NCI-H187 treated with DMSO at 0.1 percent for 48 hours (cell line): ENCODE measurements around the gene CD164L2.
"Not testable (repeated sequence)": the region's sequence is repeated elsewhere in the genome, so short reads cannot be mapped to it uniquely, and the experiment has no call there.

Experiments used
- DNase-seq: peaks from one replicate; lab custom pipeline; 2025; lab: John Stamatoyannopoulos, UW

Gene CD164L2

GRCh38 chr1:27383039-27383605 is at the start of gene CD164L2:
Gene CD164L2 (minus strand): TSS chr1:27383333. CDS start chr1:27383239, 94 bp downstream.
- no peak for DNase-seq

GRCh38 chr1:27432725-27433124 is 49.6 kb upstream of the CD164L2 start:
- DNase-seq, result not testable (repeated sequence)

DNA sequence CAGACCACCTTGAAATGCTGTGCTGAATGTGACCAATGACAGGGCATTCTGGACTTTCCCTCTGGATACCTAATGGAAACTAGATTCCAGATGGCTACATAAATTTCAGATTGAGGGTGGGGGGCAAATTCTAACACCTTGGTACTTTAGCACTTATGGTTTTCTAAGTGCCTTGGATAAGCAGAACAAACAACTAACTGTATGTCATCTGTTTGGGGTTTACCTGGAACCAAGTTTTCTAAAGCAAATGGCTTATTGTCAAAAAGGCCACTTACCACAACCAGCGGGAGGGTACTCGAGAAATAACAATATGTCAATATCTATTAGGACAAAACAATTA is 48.4 kb upstream of the CD164L2 start:
- DNase-seq, result no peak

DNA sequence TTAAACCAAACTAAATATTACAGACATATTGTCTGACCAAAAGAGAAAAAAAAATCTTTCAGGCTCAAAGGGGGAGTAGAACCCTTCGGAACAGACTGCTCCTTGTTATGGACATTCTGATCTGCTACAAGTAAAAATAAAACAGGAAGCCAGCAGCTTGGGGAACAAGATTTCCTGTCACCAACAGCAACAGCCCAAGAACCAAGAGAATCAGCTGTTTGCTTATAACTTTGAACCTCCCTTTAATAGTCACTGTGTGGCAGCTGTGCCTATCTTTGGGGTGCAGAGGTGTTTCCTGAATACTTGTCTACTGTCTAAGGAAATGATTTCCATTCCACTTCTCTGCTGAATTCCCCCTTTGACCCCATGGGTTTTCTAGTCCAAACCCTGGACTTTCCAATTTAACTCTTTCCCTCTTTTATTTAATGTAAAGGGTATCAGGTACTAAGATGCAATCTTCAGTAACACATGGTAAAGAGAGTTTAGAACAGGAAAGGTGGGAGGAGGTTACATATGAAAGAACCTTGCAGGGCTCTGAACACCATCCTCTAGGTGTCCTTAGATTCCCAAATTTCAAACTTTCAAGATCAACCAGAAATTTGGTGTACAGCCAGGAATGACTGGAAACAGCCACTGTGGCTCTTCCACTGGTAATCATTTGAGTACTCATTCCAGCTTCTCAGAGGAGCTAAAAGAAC is 47.9 kb upstream of the CD164L2 start:
- no peak for DNase-seq

GRCh38 chr1:27429029-27429425 is 45.9 kb upstream of the CD164L2 start:
- DNase-seq, result no peak

DNA sequence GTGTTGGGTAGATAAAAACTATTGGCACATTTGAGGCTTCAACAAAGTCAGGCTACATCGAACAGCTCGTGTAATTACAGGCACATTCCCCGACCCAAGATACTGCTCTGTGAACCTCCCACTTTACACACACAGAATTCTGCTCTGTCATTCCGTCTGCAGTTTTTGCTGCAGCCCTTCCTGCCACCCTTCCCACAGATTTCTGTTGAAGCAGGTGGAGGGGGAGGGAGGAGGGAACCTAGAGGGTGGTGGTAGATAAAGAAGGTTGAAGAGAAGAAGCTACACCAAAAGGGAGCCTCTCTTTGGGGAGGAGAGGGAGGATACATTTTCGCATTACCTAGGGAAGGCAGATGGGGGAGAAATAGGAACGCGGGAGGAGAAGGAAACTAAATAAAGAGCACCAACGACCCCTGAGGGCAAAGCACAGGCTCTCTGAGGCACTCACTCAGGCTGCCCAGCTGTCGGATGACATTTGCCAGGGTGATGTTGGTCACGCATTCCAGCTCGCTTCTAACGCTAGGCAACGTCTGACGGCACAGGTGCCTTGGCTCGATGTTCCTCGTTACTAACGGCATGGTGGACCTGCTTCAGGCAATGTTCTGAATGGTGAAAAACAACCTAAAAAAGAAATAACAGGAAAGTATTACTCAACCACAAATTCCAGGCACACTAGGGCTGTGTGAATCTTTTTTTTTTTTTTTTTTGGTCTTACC is 45.3 kb upstream of the CD164L2 start:
- no peak for DNase-seq

DNA sequence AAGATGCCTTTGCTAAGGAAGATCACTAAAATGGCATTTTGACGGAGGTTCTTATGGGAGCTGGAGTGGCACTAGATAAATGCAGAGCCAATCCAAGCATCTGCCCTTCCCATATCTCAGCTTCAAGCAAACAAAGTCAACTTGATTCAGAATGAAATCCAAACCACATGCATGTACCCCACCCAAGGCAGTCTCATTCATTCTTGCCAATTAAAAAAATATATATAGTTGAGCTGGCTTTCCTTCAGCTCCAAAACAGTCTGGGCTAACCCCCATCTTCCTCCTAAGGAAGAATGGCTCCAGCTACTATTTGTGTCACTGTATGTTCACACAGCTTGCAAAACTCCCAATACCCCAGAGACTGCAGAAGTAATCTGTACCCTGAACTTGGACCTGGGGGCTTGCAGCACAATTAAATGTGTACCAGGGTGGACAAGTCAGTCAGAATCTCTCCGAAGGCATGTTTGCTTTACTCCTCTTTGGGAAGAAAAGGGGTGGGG is 44.7 kb upstream of the CD164L2 start:
- no peak for DNase-seq

DNA sequence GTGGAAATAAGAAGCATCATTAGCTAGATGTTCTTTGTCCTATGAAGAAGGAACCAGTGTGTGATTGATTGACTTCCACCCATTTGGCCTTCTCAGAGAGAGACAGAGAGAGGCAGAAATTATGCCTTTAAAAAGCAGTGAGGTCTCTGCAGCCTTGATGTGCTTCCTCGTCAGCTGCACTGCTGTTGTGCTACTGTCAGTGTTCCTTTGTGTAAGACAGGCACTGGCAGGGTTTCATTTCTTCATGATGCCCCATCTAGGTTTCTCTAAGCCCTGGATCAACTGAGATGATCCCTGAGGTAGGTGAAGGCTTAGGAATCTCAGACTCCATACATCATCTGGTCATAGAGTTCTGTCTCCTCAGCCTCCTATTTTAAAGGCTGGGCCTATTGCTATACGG is 44.2 kb upstream of the CD164L2 start:
- DNase-seq, result no peak

DNA sequence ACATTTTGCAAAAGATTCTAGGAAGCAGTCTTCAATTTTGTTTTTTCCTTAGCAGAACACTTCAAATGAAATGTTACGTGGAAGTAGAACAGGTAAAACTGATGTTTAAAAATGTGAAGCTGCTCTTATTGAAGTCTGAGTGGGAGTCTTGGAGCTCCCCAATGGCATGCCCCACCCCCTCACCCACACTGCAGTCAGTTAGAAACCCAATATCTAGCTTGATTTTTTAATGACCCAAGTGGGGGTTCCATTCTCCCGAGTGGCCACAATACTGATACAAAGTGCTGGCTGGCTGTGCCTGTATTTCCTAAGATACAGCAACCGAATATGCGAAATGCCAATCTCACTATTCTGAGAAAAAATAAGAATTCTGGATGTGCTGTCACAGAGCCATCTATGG is 40.6 kb upstream of the CD164L2 start:
- DNase-seq, result no peak

GRCh38 chr1:27418326-27419185 is 35.4 kb upstream of the CD164L2 start:
- no peak for DNase-seq

GRCh38 chr1:27417713-27418112 is 34.6 kb upstream of the CD164L2 start:
- DNase-seq, result no peak

DNA sequence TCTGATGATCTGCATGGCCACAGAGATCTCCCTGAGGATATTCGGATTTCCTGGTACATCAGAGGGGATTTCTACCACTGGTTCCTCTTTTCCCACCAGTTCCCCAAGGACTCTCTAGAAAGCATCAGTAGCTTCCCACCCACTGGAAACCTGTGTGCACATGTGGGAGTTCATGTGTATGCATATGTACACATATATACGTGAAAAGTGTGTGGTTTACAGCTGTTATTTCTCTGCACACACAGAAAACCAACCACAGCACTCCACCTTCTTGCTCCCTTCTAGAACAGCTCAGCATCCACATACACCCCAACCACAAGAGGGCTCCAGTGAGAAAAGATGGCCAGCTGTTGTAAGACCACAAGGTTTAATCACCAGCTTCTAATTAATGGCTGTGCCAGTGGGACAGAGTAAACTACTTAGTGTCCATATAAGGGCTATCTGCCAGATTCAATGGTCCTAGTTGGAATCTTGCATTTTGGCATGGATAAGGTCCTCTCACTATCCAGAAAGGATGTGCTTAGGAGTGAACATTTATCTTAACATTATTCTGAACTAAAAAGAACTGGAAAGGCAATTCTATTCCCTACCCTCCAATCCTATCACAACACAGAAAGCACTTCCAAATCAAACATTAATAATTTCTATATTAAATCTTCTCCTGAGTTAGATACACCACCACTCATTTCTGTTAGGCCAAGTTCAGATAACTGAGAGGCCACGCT is 33.4 kb upstream of the CD164L2 start:
- DNase-seq, result no peak

DNA sequence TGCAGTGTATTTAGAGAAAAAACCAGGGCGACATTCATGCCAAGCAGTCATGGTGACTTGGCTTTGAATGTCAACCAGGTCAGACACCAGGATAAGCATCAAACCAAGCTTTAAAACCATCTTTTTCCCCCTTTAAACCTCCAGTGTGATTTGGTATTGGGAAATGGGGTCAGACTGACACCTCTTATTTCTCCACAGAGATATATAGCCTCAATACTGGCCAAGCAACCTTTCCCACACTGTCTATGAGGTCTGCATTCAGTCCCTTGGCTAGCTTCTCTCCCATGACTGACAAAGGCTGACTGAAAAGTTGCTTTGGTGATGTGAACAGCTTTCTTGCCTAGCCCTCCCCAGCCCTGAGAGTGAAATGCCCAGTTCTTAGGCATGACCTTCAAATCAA is 31.0 kb upstream of the CD164L2 start:
- no peak for DNase-seq

GRCh38 chr1:27413004-27413403 is 29.9 kb upstream of the CD164L2 start:
- no peak for DNase-seq

GRCh38 chr1:27412502-27412901 is 29.4 kb upstream of the CD164L2 start:
- DNase-seq, result no peak

DNA sequence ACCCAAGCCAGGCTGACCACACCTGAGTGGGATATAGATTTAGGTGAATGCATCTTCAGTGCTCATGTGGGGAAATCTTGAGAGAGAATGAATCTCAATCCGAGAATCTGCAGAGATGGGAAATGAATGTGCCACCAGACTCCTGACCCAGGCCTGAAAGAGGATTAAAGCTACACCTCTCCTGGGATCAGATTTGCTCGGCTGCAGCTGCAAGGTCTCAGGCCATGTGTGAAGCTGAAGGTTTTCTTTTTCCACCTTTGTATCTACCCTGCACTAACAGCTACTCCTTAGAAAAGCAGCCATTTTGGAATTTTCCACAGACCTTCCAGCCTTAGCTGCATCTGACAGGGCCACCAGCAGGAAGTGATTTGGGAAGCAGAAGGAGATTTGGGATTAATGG is 27.6 kb upstream of the CD164L2 start:
- no peak for DNase-seq

- DNase-seq, result no peak
Measured at GRCh38 chr1:27409669-27410068, 26.5 kb upstream of the CD164L2 start.

GRCh38 chr1:27408151-27408550 is 25.0 kb upstream of the CD164L2 start:
- no peak for DNase-seq

DNA sequence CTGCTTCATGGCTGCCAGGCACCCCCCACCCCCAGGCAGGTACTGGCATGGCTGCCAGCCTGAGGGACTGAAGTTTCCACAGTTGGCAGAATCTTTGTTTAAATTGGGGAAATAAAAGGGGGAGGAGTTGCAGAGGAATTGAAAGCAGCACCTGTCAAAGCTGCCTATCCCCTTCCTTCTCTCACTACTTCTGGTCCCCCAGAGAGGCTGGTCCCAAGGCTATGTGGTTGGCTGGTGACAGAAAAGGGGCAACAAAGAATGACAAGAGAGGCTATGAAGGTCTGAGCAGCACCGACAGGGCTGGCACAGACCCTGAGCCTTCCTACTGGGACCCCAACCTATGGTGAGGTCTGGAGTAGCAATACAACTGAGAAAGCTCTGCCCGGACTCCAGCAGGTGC is 23.7 kb upstream of the CD164L2 start:
- not testable (repeated sequence) for DNase-seq

GRCh38 chr1:27406362-27406680 is 23.2 kb upstream of the CD164L2 start:
- no peak for DNase-seq

- not testable (repeated sequence) for DNase-seq
Measured at GRCh38 chr1:27405598-27406361, 22.6 kb upstream of the CD164L2 start.
